ENCODE data around the gene DTNB.
"Not testable (repeated sequence)": the region's sequence is repeated elsewhere in the genome, so short reads cannot be mapped to it uniquely, and the experiment has no call there.

DTNB gene

DNA sequence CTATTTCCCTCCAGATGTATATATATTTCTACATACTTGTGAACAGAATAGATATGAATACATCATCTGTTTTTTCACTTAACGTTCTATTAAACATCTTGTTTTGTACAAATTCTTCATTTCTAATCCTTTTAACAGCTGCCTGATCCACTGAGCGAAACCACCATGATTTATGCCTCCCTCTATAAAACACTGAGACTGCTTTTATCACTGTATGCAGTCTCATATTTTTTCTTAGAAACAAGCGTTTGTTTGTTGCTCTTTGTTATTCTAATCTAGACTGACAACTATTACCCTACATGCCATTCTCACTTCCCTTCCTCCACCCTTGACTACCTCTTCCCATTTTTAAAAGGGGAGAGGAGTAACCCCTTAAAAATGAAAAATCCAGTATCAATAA, 88.2 kb downstream of the DTNB start:
- DNase-seq = no peak

GRCh38 chr2:25582077-25582830, 91.1 kb downstream of the DTNB start:
- no peak for DNase-seq

- DNase-seq = no peak
Observed at GRCh38 chr2:25576596-25576995, 96.8 kb downstream of the DTNB start.

DNA sequence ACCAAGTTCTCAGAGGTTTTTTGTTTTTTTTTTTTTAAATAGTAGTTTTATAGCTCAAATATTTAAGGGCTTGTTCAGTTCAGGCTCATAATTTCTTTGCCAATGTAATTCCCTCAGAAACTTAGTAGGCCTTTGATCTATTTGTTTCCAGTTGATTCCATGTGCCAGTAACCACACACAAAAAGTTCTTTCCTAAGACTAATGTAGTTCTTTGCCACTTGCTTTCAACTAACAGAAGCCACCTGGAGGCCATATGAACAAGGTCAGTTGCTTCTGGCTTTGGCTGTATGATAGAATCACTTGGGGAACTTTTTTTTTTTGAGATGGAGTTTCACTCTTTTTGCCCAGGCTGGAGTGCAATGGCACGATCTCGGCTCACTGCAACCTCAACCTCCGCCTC, 100.7 kb downstream of the DTNB start:
- no peak for DNase-seq

GRCh38 chr2:25570161-25570845, 103.1 kb downstream of the DTNB start:
- DNase-seq = no peak

GRCh38 chr2:25567406-25567805, 106.0 kb downstream of the DTNB start:
- no peak for DNase-seq

DNA sequence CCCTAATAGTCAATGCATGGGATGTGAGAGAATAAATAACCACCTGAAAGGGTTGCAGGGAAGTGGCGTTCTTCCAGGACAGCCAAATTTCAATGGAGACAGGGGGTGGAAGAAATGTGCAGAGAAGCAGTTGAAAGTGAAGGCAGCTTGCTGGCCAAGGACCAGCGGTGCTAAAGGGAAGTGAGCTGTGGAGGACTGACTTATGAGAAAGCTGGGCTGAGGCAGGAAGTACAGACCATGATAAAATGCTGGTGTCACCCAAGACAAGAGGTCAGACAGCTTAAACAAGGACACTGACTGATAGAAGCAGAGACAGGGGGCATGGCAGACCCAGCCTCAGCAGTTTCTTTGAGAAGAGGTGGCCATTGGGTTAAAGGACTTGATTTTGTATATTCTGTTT, 106.7 kb downstream of the DTNB start:
- DNase-seq = no peak

DNA sequence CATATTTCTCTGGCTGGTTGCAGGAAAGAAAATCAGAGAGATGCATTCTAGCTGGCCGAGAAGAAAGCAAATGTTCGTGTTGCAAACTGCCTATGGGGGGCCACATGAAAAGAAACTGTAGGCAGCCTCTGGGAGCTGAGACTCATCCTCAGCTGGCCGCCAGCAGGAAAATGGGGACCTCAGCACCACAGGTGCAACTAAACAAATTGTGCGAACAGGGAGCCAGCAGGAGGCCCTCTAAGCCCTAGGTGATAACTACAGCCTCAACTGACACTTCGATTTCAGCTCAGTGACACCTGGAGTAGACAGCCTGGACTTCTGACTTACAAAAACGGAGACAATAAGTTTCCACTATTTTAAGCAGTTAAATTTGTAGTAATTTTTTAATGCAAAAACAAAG, 107.3 kb downstream of the DTNB start:
- DNase-seq = no peak

DNA sequence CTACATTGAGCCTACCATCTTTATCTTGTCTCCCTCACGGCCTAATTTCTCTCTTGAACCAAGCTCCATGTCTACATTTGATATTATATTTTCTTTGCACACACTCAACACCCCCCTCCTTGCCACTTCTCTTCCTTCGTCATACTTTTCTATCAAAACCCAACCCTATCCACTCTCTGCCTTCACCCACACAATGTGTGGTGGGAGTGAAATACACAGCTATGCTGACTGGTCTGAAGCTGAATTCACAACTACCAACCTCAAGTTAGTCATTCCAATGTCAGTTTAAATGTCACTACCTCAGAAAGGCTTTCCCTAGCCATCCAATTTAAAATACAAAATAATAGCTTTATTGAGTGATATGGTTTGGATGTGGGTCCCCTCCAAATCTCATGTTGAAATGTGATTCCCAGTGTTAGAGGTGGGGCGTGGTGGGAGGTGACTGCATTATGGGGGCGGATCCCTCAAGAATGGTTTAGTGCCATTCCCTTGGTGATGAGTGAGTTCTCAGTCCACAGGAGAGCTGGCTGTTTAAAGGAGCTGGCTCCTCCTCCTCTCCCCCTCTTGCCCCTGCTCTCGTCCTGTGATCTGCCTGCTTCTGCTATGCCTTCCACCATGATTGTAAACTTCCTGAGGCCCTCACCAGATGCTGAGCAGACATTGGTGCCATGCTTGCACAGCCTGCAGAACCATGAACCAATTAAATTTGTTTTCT, 112.1 kb downstream of the DTNB start:
- DNase-seq = no peak

DNA sequence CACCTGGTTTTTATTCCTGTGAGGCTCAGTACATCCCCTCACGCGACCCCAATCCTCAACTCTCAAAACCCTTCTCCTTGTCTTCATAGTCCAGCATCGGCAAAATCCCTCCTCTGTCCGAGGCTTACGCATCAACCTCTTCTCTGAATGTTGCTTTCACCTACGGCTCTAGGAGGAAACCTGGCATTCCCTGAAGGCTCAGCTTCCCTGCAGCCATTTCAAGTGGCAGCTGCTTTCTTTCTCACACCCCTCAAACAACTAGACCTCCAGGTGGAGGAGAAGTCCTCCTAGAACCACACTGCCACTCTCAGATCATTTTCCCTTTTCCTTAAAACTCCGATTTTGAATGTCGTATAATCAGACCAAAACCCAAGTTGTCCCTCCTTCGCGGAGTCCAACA, 114.2 kb downstream of the DTNB start:
- DNase-seq = no peak

GRCh38 chr2:25558262-25558661, 115.1 kb downstream of the DTNB start:
- DNase-seq = no peak

DNA sequence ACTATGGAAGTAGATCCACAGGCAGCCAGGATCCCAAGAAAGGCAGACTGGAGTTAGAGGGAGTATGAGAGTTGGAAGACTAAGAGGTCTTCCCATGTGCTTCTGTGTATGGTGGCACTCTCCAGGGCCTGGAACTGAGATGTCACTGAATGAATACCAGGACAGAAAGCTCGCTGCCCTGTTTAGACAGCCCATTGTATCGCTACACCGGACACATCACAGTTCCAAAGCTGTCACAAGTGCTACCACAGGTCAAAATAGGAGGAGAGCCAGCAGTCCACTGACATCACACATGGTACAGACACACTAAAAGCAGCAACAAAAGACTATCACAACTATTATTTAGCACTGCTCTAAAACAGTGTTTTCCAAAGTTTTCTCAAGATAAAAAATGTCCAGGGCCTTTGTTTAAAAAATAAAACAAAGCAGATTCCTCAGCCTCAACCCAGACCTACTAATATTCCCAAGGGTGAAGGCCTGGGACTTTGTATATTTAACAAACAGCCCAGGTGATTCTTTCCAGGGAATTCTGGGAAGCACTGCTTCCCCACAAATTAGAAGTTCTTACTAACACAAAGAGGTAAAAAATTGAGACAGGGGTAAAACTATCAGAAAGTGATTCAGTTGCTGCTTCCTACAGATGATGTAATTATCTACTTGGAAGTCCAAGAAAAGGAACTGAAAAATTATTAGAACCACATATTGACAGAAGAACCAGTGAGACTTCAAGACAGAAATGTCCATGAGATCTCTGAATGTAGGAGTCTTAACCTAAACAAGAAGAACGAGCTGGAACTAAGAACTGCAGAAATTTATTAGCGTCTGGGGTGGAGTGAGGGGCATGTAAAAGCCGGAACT, 116.0 kb downstream of the DTNB start:
- no peak for DNase-seq

- DNase-seq = no peak
Observed at GRCh38 chr2:25552318-25552717, 121.1 kb downstream of the DTNB start.

- DNase-seq = no peak
Observed at GRCh38 chr2:25551316-25551715, 122.1 kb downstream of the DTNB start.

DNA sequence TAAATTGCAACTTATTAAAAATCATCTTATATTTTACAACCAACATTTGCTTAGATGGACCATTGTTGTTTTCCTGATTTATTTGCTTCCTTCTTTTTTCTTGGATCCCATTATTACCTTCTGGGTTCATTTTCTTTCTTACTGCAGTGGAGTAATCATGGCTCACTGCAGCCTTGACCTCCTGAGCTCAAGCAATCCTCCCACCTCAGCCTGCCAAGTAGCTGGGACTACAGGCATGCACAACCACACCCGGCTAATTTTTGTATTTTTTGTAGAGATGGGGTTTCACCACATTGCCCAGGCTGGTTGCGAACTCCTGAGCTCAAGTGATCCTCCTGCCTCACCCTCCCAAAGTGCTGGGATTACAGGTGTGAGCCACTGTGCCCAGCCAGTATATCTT, 123.8 kb downstream of the DTNB start:
- DNase-seq = not testable (repeated sequence)

- DNase-seq = no peak
Observed at GRCh38 chr2:25548601-25549000, 124.8 kb downstream of the DTNB start.

GRCh38 chr2:25546852-25547251, 126.5 kb downstream of the DTNB start:
- no peak for DNase-seq

GRCh38 chr2:25545899-25546298, 127.5 kb downstream of the DTNB start:
- DNase-seq = no peak

- no peak for DNase-seq
Observed at GRCh38 chr2:25544445-25544844, 128.9 kb downstream of the DTNB start.

DNA sequence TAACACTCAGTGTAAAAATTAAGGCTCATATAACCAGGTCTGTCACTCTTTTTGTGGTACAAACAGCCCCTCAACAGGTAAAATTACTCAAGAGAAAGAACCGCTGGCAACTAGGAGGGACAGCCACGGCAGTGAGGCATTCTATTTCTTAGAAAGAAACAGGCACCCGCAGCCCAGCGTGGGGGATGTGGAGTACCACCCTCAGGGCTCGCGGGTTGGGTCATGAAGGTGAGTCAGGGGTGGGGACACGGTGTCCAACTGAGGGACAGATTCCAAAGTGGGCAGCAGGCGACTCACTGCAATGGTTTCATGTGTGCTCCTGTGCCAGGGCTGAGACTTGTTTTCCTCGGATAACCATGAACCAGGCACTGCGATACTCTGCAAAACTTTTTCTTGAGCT, 129.4 kb downstream of the DTNB start:
- no peak for DNase-seq

DNA sequence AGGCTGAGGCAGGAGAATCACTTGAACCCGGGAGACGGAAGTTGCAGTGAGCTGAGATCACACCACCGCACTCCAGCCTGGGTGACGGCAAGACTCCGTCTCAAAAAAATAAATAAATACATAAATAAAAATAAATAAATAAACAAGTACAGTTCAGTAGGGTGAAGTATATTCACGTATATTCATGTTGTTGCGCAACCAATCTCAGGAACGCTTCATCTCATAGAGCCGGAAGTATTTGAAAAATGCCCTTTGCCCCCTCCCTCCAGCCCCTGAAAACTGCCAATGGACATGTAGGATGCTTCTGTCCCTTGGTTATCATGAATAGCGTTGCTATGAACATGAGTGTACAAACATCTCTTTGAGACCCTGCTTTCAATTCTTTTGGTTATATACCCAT, 132.0 kb downstream of the DTNB start:
- DNase-seq = no peak

- no peak for DNase-seq
Observed at GRCh38 chr2:25539136-25539535, 134.2 kb downstream of the DTNB start.

GRCh38 chr2:25537526-25537925, 135.9 kb downstream of the DTNB start:
- no peak for DNase-seq

All from effector CD8-positive, alpha-beta T cell (primary cell).